HG03469 (cell line): ENCODE results near the gene RFX8.
"Not testable (repeated sequence)": the region's sequence is repeated elsewhere in the genome, so short reads cannot be mapped to it uniquely, and the experiment has no call there.

Source experiments
- ATAC-seq: cut with Tn5 transposase; IDR thresholded peaks from one replicate; pipeline ENCODE4 v1.9.1; 2021; ENCODE audit warnings: mild to moderate bottlenecking, moderate library complexity, moderate number of reproducible peaks; ENCODE audit not compliant: unreplicated experiment

The RFX8 gene

DNA sequence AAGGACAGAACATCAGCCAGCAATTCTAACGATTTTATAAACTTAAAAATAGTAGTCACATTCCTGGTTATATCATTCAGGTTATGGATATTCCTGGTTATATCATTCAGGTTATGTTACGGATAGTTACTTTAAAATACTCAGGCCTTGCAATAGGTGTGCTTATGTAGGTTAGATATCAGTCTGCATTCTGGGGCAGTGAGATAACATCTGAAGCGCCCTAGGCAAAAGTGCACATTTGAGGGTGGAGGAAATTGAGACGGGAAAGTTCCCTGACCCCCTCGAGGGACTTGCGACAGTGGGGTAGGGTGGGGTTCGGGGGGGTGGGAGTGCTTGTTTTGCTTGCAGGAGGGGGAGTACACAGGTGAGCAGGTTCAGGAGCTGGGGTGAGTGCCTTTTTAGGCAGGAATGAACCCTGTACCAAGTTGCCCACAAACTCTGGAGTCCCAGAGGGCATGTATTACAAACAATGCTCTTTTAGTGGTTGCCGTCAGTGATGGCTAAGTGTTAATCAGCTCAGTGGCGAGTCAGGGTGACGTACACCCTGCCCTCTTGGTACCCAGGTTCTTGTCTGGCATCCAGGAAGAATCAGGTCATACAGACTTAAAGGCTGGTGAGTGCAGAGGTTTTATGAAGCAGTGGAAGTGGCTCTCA, 119.4 kb downstream of the RFX8 start:
- ATAC-seq = no peak

DNA sequence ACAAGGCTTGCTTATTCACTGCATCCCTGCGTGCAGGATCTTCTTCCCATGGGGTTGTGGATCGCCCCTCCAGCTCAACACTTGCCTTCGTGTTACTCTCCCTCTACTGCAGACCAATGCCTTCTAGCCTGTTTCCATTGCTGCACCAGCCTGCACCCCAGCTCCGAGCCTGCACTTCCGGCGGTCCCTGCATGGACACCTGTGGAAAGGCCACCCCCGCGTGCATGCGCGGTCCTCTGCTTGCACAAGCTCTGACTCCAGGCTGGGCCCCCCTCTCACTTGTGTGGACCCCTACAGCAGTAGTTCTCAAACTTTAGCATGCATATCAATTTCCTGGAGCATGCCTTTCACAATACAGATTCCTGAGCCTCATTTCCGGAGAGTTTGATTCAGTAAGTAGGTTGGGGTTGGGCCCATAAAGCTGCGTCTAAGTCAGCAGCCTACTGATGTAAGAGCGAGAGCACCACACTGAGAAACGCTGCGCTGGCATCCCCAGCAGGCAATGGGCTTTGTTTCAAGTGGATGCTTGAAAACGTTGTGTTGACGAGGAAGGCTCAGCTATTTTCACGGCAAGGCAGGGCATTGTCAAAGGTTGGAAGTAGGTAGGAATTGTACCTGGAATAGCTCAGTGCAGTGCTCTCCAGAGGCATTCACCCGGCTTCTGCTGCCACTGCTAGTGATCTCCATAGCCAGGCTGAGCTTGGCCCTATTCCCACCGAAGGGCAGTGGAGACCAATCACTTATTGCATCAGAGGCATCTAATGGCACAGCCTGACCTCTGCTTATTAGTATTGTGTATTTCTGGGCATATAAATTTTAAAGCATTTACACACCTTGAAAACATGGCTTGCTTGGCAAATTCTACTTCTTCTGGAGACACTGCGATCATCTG, 120.2 kb downstream of the RFX8 start:
- ATAC-seq = no peak

- not testable (repeated sequence) for ATAC-seq
These were observed 122.3 kb downstream of the RFX8 start for GRCh38 chr2:101352631-101353030.

- ATAC-seq = no peak
These were observed 123.7 kb downstream of the RFX8 start for GRCh38 chr2:101351207-101351606.

DNA sequence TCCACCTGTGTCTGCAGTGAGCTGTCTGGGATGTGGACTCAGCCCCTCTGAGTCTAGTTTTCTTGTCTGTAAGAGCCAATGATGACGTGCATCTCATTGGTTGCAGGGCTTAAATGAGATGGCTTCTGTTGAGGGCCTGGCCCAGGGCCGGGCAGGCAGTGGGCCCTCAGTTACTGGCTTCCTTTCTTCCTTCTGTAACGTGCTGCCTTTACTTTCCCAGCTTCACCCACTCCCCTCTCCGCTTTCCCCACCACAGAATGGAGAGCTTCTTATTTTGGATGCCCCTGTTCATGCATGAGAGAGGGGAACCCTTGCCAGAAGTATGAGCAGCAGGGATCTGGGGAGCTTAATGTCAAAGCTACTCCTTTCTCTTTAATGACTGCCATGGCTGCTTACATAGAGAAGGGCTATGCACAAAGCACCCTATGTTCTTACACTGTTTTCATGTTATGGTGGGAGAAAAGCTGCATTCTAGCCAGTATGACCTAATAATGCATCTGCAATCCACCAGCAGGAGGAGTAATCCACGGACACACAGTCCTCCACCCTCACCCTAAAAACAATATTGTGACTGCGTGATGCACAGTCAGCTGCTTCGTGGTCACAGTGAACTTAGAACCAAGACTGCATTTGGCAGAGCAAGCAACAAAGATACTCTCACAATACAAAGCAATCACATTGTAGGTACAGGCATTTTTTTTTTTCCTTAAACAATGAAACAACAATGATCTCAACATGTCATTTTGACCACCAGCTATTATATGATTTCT, 124.8 kb downstream of the RFX8 start:
- ATAC-seq = no peak

- no peak for ATAC-seq
These were observed 126.0 kb downstream of the RFX8 start for GRCh38 chr2:101348883-101349282.
